Omental fat pad (tissue), 4 donors: Measurements from ENCODE around the gene SLC25A39. TPM values are rescaled to one million over a fixed set of nuclear protein-coding genes. Genes with fewer than 3 reads are reported as not detected.
"Not testable (repeated sequence)": the region's sequence is repeated elsewhere in the genome, so short reads cannot be mapped to it uniquely, and the experiment has no call there.

Experiments
- ATAC-seq: fragments of 150-250 bp; one replicate; pipeline ENCODE4 v1.9.1; 2016; ENCODE audit warnings: mild to moderate bottlenecking, moderate library complexity; ENCODE audit not compliant: low FRiP score
- DNase-seq: peaks from one replicate; pipeline ENCODE4 v3.0.0-alpha.2; 2019; ENCODE audit warnings: low spot score
- total RNA-seq, 4 donors: library from RNA; depleted of rRNA; stranded (reverse); fragments of >200 nt; gene quantifications; one replicate each; pipeline ENCODE4 v1.1.0, GENCODE V29; 2016
- TF ChIP-seq, protein P1 (sequence below), 3 donors: fragments of 450-650 bp; IDR thresholded peaks; one replicate each; pipeline ENCODE4 v1.5.1; 2016 to 2017; ENCODE audit warnings: antibody characterized with exemption in 3 of 3, mild to moderate bottlenecking in 3 of 3, moderate library complexity in 2 of 3

SLC25A39 gene
- total RNA-seq, 4 donors from 2014 or later, result 46.0 to 75.7 (median 60.7) TPM

GRCh38 chr17:44338702-44339101 lies 14.1 kb upstream of the SLC25A39 start:
- no peak for ATAC-seq
- DNase-seq, result no peak
- TF ChIP-seq, protein P1, sequence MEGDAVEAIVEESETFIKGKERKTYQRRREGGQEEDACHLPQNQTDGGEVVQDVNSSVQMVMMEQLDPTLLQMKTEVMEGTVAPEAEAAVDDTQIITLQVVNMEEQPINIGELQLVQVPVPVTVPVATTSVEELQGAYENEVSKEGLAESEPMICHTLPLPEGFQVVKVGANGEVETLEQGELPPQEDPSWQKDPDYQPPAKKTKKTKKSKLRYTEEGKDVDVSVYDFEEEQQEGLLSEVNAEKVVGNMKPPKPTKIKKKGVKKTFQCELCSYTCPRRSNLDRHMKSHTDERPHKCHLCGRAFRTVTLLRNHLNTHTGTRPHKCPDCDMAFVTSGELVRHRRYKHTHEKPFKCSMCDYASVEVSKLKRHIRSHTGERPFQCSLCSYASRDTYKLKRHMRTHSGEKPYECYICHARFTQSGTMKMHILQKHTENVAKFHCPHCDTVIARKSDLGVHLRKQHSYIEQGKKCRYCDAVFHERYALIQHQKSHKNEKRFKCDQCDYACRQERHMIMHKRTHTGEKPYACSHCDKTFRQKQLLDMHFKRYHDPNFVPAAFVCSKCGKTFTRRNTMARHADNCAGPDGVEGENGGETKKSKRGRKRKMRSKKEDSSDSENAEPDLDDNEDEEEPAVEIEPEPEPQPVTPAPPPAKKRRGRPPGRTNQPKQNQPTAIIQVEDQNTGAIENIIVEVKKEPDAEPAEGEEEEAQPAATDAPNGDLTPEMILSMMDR (IDR thresholded peaks at IDR 0.05), result no peak

- ATAC-seq (no peak), DNase-seq (no peak)
- TF ChIP-seq, protein P1 (IDR thresholded peaks at IDR 0.05), result no peak
Measured at GRCh38 chr17:44335968-44336367, 11.3 kb upstream of the SLC25A39 start.

DNA sequence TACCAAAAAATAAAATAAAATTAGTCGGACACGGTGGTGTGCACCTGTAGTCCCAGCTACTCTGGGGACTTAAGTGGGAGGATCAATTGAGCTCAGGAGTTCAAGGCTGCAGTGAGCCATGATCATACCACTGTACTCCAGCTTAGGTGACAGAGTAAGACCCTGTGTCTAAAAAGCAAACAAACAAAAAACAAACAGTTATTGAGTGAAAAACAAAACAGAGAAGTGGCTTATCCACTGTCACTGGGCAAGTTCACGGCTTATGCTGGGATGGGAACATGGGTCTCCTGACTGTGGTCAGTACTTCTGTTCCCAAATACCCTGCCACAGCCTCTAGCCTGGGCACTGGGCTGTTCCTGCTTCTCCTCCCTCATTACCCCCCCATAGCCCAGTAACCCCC lies 10.9 kb upstream of the SLC25A39 start:
- ATAC-seq (no peak), DNase-seq (no peak)
- TF ChIP-seq, protein P1 (IDR thresholded peaks at IDR 0.05), result no peak

GRCh38 chr17:44334727-44335126 lies 10.1 kb upstream of the SLC25A39 start:
- DNase-seq (no peak), ATAC-seq (no peak)
- TF ChIP-seq, protein P1 (IDR thresholded peaks at IDR 0.05), result no peak

- ATAC-seq, result no peak
- TF ChIP-seq, protein P1 (IDR thresholded peaks at IDR 0.05), result no peak
- no peak for DNase-seq
Measured at GRCh38 chr17:44334315-44334714, 9.7 kb upstream of the SLC25A39 start.

DNA sequence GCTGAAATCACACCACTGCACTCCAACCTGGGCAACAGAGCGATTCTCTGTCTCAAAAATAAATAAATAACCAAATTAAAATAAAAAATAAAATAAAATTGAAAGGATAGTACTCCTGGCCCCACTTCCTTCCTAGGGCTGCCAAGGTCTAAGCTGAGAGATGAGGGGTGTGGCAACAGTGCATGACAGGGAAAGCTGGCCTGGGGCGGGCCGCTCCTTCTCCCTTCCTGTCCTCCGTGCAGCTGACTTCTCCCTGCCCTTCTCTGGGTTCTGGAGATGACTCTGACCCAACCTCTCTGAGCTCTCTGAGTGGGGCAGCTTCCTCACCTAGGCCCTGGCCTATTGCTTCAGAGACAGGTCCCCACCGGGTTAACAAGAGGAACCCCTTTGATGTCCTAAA lies 8.7 kb upstream of the SLC25A39 start:
- DNase-seq, result no peak
- TF ChIP-seq, protein P1 (IDR thresholded peaks at IDR 0.05), result no peak
- ATAC-seq, result no peak

- peak; percentile 41 for ATAC-seq
- DNase-seq, result peak; percentile 62
- TF ChIP-seq, protein P1 (IDR thresholded peaks at IDR 0.05), result peak in 1 of 3 donors; percentile 42
Measured at GRCh38 chr17:44331249-44331760, 6.7 kb upstream of the SLC25A39 start.

GRCh38 chr17:44330263-44330662 lies 5.6 kb upstream of the SLC25A39 start:
- DNase-seq, ATAC-seq: not testable (repeated sequence)

DNA sequence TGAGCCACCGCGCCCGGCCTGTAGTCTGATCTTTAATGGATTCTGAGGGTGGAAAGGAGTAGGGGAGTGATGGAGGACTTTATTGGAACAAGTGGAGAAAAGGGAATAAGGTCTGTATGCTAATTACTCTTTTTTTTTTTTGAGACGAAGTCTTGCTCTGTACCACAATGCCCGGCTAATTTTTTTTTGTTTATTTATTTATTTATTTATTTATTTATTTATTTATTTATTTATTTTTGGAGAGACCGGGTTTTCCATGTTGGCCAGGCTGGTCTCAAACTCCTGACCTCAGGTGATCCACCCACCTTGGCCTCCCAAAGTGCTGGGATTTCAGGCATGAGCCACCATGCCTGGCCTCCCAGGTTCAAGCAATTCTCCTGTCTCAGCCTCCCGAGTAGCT lies 4.9 kb upstream of the SLC25A39 start:
- DNase-seq, ATAC-seq: not testable (repeated sequence)
